OCI-LY7 (cell line): ENCODE data around the gene ISYNA1.
A peak's percentile ranks its signal among the peaks of the same experiment; 100 is the strongest.

Experiments
- CTCF ChIP-seq: fragments of 200-600 bp; sonication (generic); conservative IDR thresholded peaks from 2 replicates; pipeline ENCODE4 v1.5.1; 2014; ENCODE audit warnings: mild to moderate bottlenecking, antibody characterized with exemption, low read length, moderate library complexity, mixed read lengths
- EZH2phosphoT487 ChIP-seq: fragments of 200-600 bp; sonication (generic); IDR thresholded peaks from 2 replicates; pipeline ENCODE4 v1.6.1; 2018; ENCODE audit warnings: low read depth, borderline replicate concordance, mild to moderate bottlenecking, mixed run types, antibody characterized with exemption, low read length, moderate library complexity, mixed read lengths

GRCh38 chr19:18469069-18469846 is 31.3 kb upstream of the ISYNA1 start:
- TF ChIP-seq CTCF (peak; percentile 81), EZH2phosphoT487 (no peak)
